ENCODE results near the gene STYX. TPM values are rescaled to one million over a fixed set of nuclear protein-coding genes. Genes with fewer than 3 reads are reported as not detected.
A peak's percentile ranks its signal among the peaks of the same experiment; 100 is the strongest.

STYX gene
- total RNA-seq, 1 experiment from 2014 or later, result 24.4 TPM

- peak overlapping the region; percentile 94 for H3K4me3 Mint-ChIP-seq (ENCODE audit: unreplicated experiment)
- Histone ChIP-seq H3K9me3 (no peaks in the 10 kb centered on the region), H3K4me1 (no peaks in the 10 kb centered on the region), H3K36me3 (ENCODE audit: control insufficient read depth, insufficient read depth, low read length) (peaks cover 3% of the 10 kb centered on the region; the same call in 1 of the 2 replicates), H3K4me3 (ENCODE audit: low read depth, low read length) (peak overlapping the region; percentile 68), H3K27me3 (replicated peaks; ENCODE audit: control insufficient read depth, insufficient read depth, low read length) (no peaks in the 10 kb centered on the region)
- TF ChIP-seq CTCF (IDR thresholded peaks at IDR 0.05; ENCODE audit: insufficient read depth in 1 of 2, low read depth in 1 of 2, low read length in 1 of 2, severe bottlenecking in 1 of 2, unreplicated experiment in 1 of 2), result no peak
- H3K9me3 Mint-ChIP-seq (ENCODE audit: unreplicated experiment), result no peaks in the 10 kb centered on the region
- peak overlapping the region; percentile 96 for H3K27ac Mint-ChIP-seq (ENCODE audit: unreplicated experiment)
- intact Hi-C loops (cut with micrococcal nuclease; ENCODE audit: unreplicated experiment), result loop anchor here (1.0 to 2.0 kb wide), 2 partner anchors 23 to 60 kb away; partner anchors contain the start of genes GNPNAT1 and PSMC6
- no TSS peak for BruUV-seq (replicated peaks)
- H3K4me1 Mint-ChIP-seq (ENCODE audit: low read depth, unreplicated experiment), result peaks cover 7% of the 10 kb centered on the region
- DNase-seq, result no peak
- no peaks in the 10 kb centered on the region for H3K27me3 Mint-ChIP-seq (ENCODE audit: insufficient read depth, unreplicated experiment)
- POLR2A ChIA-PET, result interaction anchor here (1.1 kb wide), 1 partner anchor 25 kb away, joined by 6 read pairs; no protein-coding TSS in a partner anchor
- CTCF ChIA-PET, result no interaction called here
- peaks cover 42% of the 10 kb centered on the region for H3K36me3 Mint-ChIP-seq (ENCODE audit: insufficient read depth, unreplicated experiment)
Measured at GRCh38 chr14:52730709-52731111, 744 bp downstream of the STYX start.

- no peak overlapping the region for H3K27ac Mint-ChIP-seq (ENCODE audit: unreplicated experiment)
- H3K4me3 Mint-ChIP-seq (ENCODE audit: unreplicated experiment), result no peak overlapping the region
- Histone ChIP-seq H3K4me3 (ENCODE audit: low read depth, low read length) (no peak overlapping the region), H3K9me3 (no peaks in the 10 kb centered on the region), H3K36me3 (ENCODE audit: control insufficient read depth, insufficient read depth, low read length) (peaks cover 3% of the 10 kb centered on the region; the same call in 1 of the 2 replicates), H3K27me3 (replicated peaks; ENCODE audit: control insufficient read depth, insufficient read depth, low read length) (no peaks in the 10 kb centered on the region), H3K4me1 (peaks cover 7% of the 10 kb centered on the region; the same call in 1 of the 2 replicates)
- ChIA-PET POLR2A (interaction anchor here (0.7 kb wide), 1 partner anchor 21 kb away, joined by 5 read pairs; no protein-coding TSS in a partner anchor), CTCF (no interaction called here)
- no TSS peak for BruUV-seq (replicated peaks)
- TF ChIP-seq CTCF (IDR thresholded peaks at IDR 0.05; ENCODE audit: insufficient read depth in 1 of 2, low read depth in 1 of 2, low read length in 1 of 2, severe bottlenecking in 1 of 2, unreplicated experiment in 1 of 2), result no peak
- H3K36me3 Mint-ChIP-seq (ENCODE audit: insufficient read depth, unreplicated experiment), result peaks cover 28% of the 10 kb centered on the region
- H3K4me1 Mint-ChIP-seq (ENCODE audit: low read depth, unreplicated experiment), result peaks cover 13% of the 10 kb centered on the region
- DNase-seq, result no peak
- no peaks in the 10 kb centered on the region for H3K9me3 Mint-ChIP-seq (ENCODE audit: unreplicated experiment)
- intact Hi-C loops (cut with micrococcal nuclease; ENCODE audit: unreplicated experiment), result no loop called here
- no peaks in the 10 kb centered on the region for H3K27me3 Mint-ChIP-seq (ENCODE audit: insufficient read depth, unreplicated experiment)
Measured at GRCh38 chr14:52733824-52734223, 3.9 kb downstream of the STYX start.

GRCh38 chr14:52735921-52736489, 6.0 kb downstream of the STYX start:
- H3K36me3 ChIP-seq (ENCODE audit: control insufficient read depth, insufficient read depth, low read length), result peaks cover 3% of the 10 kb centered on the region; the same call in 1 of the 2 replicates
- Mint-ChIP-seq H3K27ac (ENCODE audit: unreplicated experiment) (no peak overlapping the region), H3K36me3 (ENCODE audit: insufficient read depth, unreplicated experiment) (peaks cover 14% of the 10 kb centered on the region), H3K4me1 (ENCODE audit: low read depth, unreplicated experiment) (peaks cover 13% of the 10 kb centered on the region), H3K27me3 (ENCODE audit: insufficient read depth, unreplicated experiment) (no peaks in the 10 kb centered on the region), H3K4me3 (ENCODE audit: unreplicated experiment) (no peak overlapping the region), H3K9me3 (ENCODE audit: unreplicated experiment) (no peaks in the 10 kb centered on the region)
- no TSS peak for BruUV-seq (replicated peaks)
- ChIA-PET POLR2A (interaction anchor here (0.5 kb wide), 1 partner anchor 39 kb away, joined by 3 read pairs; no protein-coding TSS in a partner anchor), CTCF (interaction anchor here (0.9 kb wide), 1 partner anchor 13 kb away, joined by 3 read pairs; no protein-coding TSS in a partner anchor)
- H3K27me3 ChIP-seq (replicated peaks; ENCODE audit: control insufficient read depth, insufficient read depth, low read length), result no peaks in the 10 kb centered on the region
- DNase-seq, result no peak
- no peak overlapping the region for H3K4me3 ChIP-seq (ENCODE audit: low read depth, low read length)
- TF ChIP-seq CTCF (IDR thresholded peaks at IDR 0.05; ENCODE audit: insufficient read depth in 1 of 2, low read depth in 1 of 2, low read length in 1 of 2, severe bottlenecking in 1 of 2, unreplicated experiment in 1 of 2), result no peak
- peaks cover 7% of the 10 kb centered on the region; the same call in 1 of the 2 replicates for H3K4me1 ChIP-seq
- intact Hi-C loops (cut with micrococcal nuclease; ENCODE audit: unreplicated experiment), result no loop called here
- H3K9me3 ChIP-seq, result no peaks in the 10 kb centered on the region
